ENCODE results near the gene HDAC1. TPM values are rescaled to one million over a fixed set of nuclear protein-coding genes. Genes with fewer than 3 reads are reported as not detected.

Gene HDAC1
- total and polyA plus RNA-seq, 4 donors: 32.1 to 58.1 (median 45.2) TPM

- H3K4me1 ChIP-seq (ENCODE audit: control insufficient read depth in 4 of 4, insufficient read depth in 4 of 4, low read length in 3 of 4): peaks cover 2 to 22% (median 8%) of the 10 kb centered on the region in 4 donors
- no peak overlapping the region for H3K9ac ChIP-seq (ENCODE audit: low read depth in 1 of 2, low read length in 2 of 2)
Measured at GRCh38 chr1:32337855-32338636, 46.2 kb downstream of the HDAC1 start.

More at GRCh38 chr1:32337855-32338636, 46.2 kb downstream of the HDAC1 start:
- no peaks in the 10 kb centered on the region for H3K9me3 ChIP-seq (ENCODE audit: control insufficient read depth in 4 of 4, low read length in 3 of 4)
- H3K4me3 ChIP-seq (ENCODE audit: low read depth in 1 of 3, low read length in 3 of 3): no peak overlapping the region
- no peaks in the 10 kb centered on the region for H3K27me3 ChIP-seq (ENCODE audit: control insufficient read depth in 4 of 4, insufficient read depth in 4 of 4, low read length in 3 of 4)
- TF ChIP-seq ATF3 (IDR thresholded peaks at IDR 0.05) (no peak), SP1 (IDR thresholded peaks at IDR 0.05) (no peak), MAX (IDR thresholded peaks at IDR 0.05) (no peak), GABPA (IDR thresholded peaks at IDR 0.05 in 1 of 2, conservative IDR thresholded peaks at IDR 0.05 in 1 of 2) (no peak), HNF4G (IDR thresholded peaks at IDR 0.05) (no peak), CTCF (IDR thresholded peaks at IDR 0.05; ENCODE audit: low read depth, low read length, missing input control) (no peak), TAF1 (conservative IDR thresholded peaks at IDR 0.05) (no peak), RXRA (IDR thresholded peaks at IDR 0.05) (no peak), REST (IDR thresholded peaks at IDR 0.05) (no peak), HNF4A (conservative IDR thresholded peaks at IDR 0.05) (no peak), ZBTB33 (IDR thresholded peaks at IDR 0.05) (no peak), EGR1 (IDR thresholded peaks at IDR 0.05; ENCODE audit: low read depth in 2 of 2) (no peak), FOXA1 (IDR thresholded peaks at IDR 0.05) (no peak)
- H3K27ac ChIP-seq (ENCODE audit: low read depth in 1 of 2, low read length in 2 of 2): peak overlapping the region in 1 of 2 donors; percentile 40
- peaks cover 0 to 2% (median 0%) of the 10 kb centered on the region in 4 donors for H3K36me3 ChIP-seq (ENCODE audit: control insufficient read depth in 4 of 4, insufficient read depth in 3 of 4, low read depth in 1 of 4, low read length in 3 of 4)
- 74% methylated on average over 16 of the region's 16 CpGs for WGBS
- no peak for DNase-seq (ENCODE audit: low spot score)

Data from liver (tissue), 9 donors.